ENCODE data around the gene PPIG.
"Not testable (repeated sequence)": the region's sequence is repeated elsewhere in the genome, so short reads cannot be mapped to it uniquely, and the experiment has no call there.

DNA sequence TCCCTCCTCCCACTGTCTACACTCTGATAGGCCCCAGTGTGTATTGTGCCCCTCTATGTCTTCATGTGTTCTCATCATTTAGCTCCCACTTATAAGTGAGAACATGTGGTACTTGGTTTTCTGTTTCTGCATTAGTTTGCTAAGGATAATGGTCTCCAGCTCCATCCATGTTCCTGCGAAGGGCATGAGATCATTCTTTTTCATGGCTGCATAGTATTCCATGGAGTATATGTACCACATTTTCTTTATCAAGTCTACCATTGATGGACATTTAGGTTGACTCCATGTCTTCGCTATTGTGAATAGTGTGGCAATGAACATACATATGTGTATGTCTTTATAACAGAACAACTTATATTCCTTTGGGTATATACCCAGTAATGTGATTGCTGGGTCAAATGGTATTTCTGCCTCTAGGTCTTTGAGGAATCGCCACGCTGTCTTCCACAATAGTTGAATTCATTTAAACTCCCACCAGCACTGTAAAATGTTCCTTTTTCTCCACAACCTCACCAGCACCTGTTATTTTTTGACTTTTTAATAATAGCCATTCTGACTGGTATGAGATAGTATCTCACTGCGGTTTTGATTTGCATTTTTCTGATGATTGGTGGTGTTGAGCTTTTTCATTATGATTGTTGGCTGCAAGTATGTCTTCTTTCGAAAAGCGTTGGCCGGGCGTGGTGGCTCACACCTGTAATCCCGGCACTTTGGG lies 1.4 kb upstream of the PPIG start:
- TF ChIP-seq, protein P1, sequence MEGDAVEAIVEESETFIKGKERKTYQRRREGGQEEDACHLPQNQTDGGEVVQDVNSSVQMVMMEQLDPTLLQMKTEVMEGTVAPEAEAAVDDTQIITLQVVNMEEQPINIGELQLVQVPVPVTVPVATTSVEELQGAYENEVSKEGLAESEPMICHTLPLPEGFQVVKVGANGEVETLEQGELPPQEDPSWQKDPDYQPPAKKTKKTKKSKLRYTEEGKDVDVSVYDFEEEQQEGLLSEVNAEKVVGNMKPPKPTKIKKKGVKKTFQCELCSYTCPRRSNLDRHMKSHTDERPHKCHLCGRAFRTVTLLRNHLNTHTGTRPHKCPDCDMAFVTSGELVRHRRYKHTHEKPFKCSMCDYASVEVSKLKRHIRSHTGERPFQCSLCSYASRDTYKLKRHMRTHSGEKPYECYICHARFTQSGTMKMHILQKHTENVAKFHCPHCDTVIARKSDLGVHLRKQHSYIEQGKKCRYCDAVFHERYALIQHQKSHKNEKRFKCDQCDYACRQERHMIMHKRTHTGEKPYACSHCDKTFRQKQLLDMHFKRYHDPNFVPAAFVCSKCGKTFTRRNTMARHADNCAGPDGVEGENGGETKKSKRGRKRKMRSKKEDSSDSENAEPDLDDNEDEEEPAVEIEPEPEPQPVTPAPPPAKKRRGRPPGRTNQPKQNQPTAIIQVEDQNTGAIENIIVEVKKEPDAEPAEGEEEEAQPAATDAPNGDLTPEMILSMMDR (conservative IDR thresholded peaks at IDR 0.05 in 1 of 2, IDR thresholded peaks at IDR 0.05 in 1 of 2; ENCODE audit: extremely low read depth in 1 of 2, insufficient read depth in 1 of 2, low read depth in 1 of 2, low read length in 2 of 2) = not testable (repeated sequence)
- TF ChIP-seq EZH2 (IDR thresholded peaks at IDR 0.05; ENCODE audit: borderline replicate concordance, low read length) = not testable (repeated sequence)

All from mammary epithelial cell (primary cell).